ENCODE measurements around the gene PRR33. TPM values are rescaled to one million over a fixed set of nuclear protein-coding genes. Genes with fewer than 3 reads are reported as not detected.

Gene PRR33
- polyA plus RNA-seq, 2 of the 4 experiments (the other 2 are of a cell fraction) = not detected

- DNase-seq (ENCODE audit: low read depth in 1 of 2, low spot score in 1 of 2) = no peak
- Histone ChIP-seq H3K4me1 (no peaks in the 10 kb centered on the region), H3K4me3 (no peak overlapping the region), H3K9me3 (no peaks in the 10 kb centered on the region), H3K4me2 (no peak overlapping the region), H3K27ac (no peak overlapping the region)
- TF ChIP-seq BCL3 (IDR thresholded peaks at IDR 0.05) = no peak
- no peak for TF ChIP-seq ZFP36 (IDR thresholded peaks at IDR 0.05; ENCODE audit: borderline replicate concordance, partially characterized antibody)
- no peak for TF ChIP-seq HOXA7 (CRISPR knock-in tag; IDR thresholded peaks at IDR 0.05)
- POLR2A ChIA-PET = no interaction called here
- 63% methylated on average over 4 of the region's 6 CpGs for WGBS (ENCODE audit: missing lambda C conversion rate)
- CTCF ChIA-PET = interaction anchor here (0.6 to 3.2 kb wide), 6 partner anchors 17 to 263 kb away, joined by 3 to 17 read pairs (median 4); no protein-coding TSS in a partner anchor
- ATAC-seq = no peak
- no peak for FAIRE-seq
Measured at GRCh38 chr11:1888811-1889210, 2.9 kb downstream of the PRR33 start.

- CTCF ChIA-PET = interaction anchor here (0.6 to 3.2 kb wide), 8 partner anchors 12 to 263 kb away, joined by 3 to 17 read pairs (median 4); no protein-coding TSS in a partner anchor
- TF ChIP-seq HOXA7 (CRISPR knock-in tag; IDR thresholded peaks at IDR 0.05) = no peak
- TF ChIP-seq, protein P1, sequence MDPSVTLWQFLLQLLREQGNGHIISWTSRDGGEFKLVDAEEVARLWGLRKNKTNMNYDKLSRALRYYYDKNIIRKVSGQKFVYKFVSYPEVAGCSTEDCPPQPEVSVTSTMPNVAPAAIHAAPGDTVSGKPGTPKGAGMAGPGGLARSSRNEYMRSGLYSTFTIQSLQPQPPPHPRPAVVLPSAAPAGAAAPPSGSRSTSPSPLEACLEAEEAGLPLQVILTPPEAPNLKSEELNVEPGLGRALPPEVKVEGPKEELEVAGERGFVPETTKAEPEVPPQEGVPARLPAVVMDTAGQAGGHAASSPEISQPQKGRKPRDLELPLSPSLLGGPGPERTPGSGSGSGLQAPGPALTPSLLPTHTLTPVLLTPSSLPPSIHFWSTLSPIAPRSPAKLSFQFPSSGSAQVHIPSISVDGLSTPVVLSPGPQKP (IDR thresholded peaks at IDR 0.05; ENCODE audit: low read depth, low read length) = no peak
- no peak for TF ChIP-seq HEYL (CRISPR knock-in tag; IDR thresholded peaks at IDR 0.05)
- no peak for TF ChIP-seq ZFP36 (IDR thresholded peaks at IDR 0.05; ENCODE audit: borderline replicate concordance, partially characterized antibody)
- TF ChIP-seq NPAS2 (CRISPR knock-in tag; IDR thresholded peaks at IDR 0.05; ENCODE audit: borderline replicate concordance) = no peak
- TF ChIP-seq CEBPB (IDR thresholded peaks at IDR 0.05) = no peak
- no peak for TF ChIP-seq MAFK (IDR thresholded peaks at IDR 0.05; ENCODE audit: partially characterized antibody)
- TF ChIP-seq HOXB5 (CRISPR knock-in tag; IDR thresholded peaks at IDR 0.05) = no peak
- TF ChIP-seq CBX2 (IDR thresholded peaks at IDR 0.05; ENCODE audit: borderline replicate concordance, low read depth) = no peak
- no peak for TF ChIP-seq TP53 (CRISPR knock-in tag; IDR thresholded peaks at IDR 0.05)
- H3K9me3 ChIP-seq = no peaks in the 10 kb centered on the region
- FAIRE-seq = no peak
- H3K4me2 ChIP-seq = no peak overlapping the region
- no peak for ATAC-seq
- no peak for DNase-seq (ENCODE audit: low read depth in 1 of 2, low spot score in 1 of 2)
- no peak overlapping the region for H3K27ac ChIP-seq
- H3K4me3 ChIP-seq = no peak overlapping the region
- no peaks in the 10 kb centered on the region for H3K4me1 ChIP-seq
- POLR2A ChIA-PET = no interaction called here
- WGBS (ENCODE audit: missing lambda C conversion rate) = 16% methylated on average over 8 of the region's 9 CpGs
Measured at GRCh38 chr11:1888347-1888753, 3.3 kb downstream of the PRR33 start.

DNA sequence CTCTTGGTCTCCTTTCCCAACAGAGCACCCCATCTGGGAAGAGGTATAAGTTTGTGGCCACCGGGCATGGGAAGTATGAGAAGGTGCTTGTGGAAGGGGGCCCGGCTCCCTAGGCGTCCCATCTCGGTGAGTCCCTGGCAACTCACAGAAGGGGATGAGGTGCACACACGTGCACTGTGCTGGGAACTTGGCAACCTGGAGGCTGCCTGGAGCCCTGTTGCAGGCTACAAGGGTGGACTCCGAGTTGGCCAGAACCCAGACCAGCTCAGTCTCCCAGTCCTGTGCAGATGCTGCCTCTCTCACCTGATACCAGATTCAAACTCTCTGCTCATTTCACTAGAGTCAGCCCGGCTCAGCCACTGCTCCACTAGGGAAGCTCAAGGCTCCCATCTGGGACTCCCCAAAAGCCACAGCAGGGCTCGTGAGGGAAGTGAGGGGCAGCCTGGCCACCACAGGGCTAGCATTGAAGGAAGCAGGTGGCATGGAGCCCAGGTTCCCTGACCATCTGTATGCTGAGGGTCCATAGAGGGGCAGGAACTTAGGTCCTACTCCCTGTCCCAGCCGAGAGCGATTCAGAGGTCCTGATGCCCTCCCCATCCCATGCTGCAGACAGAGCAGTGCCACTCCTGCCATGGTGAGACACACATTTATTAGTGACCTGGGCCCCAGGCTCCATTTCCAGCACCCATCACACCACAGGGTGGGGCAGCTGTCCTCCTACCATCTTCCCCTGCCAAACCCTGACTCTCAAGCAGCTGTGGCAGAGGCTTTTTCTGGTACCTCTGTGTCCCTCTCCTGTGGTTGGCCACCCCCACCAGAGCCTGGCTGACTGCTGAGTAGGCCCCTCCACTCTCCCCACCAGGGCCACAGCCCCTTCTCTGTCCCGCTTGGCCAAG, 4.0 kb downstream of the PRR33 start:
- ATAC-seq (no peak; a peak in 2 of 6 replicates), FAIRE-seq (no peak), DNase-seq (ENCODE audit: low read depth in 1 of 2, low spot score in 1 of 2) (no peak)
- no peak overlapping the region for H3K4me2 ChIP-seq
- no peaks in the 10 kb centered on the region for H3K9me3 ChIP-seq
- no peak overlapping the region for H3K27ac ChIP-seq
- no peak overlapping the region for H3K4me3 ChIP-seq
- CTCF ChIA-PET = interaction anchor here (1.0 to 1.2 kb wide), 3 partner anchors 11 to 194 kb away, joined by 3 to 4 read pairs (median 4); no protein-coding TSS in a partner anchor
- no peaks in the 10 kb centered on the region for H3K4me1 ChIP-seq
- POLR2A ChIA-PET = no interaction called here
- no peak for TF ChIP-seq FOSB (CRISPR knock-in tag; IDR thresholded peaks at IDR 0.05)
- no peak for TF ChIP-seq CHD4 (IDR thresholded peaks at IDR 0.05; ENCODE audit: borderline replicate concordance)
- TF ChIP-seq ESRRA (IDR thresholded peaks at IDR 0.05; ENCODE audit: borderline replicate concordance, low read length) = no peak
- TF ChIP-seq FOXS1 (CRISPR knock-in tag; IDR thresholded peaks at IDR 0.05) = no peak
- TF ChIP-seq RFX5 (IDR thresholded peaks at IDR 0.05) = no peak
- no peak for TF ChIP-seq HOXA7 (CRISPR knock-in tag; IDR thresholded peaks at IDR 0.05)
- TF ChIP-seq, protein P2, sequence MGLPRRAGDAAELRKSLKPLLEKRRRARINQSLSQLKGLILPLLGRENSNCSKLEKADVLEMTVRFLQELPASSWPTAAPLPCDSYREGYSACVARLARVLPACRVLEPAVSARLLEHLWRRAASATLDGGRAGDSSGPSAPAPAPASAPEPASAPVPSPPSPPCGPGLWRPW (IDR thresholded peaks at IDR 0.05) = no peak
- no peak for TF ChIP-seq CBX2 (IDR thresholded peaks at IDR 0.05; ENCODE audit: borderline replicate concordance, low read depth)
- no peak for TF ChIP-seq HOXB5 (CRISPR knock-in tag; IDR thresholded peaks at IDR 0.05)
- TF ChIP-seq JUN (IDR thresholded peaks at IDR 0.05) = no peak
- TF ChIP-seq EHF (CRISPR knock-in tag; IDR thresholded peaks at IDR 0.05) = no peak
- TF ChIP-seq HMGXB4 (CRISPR knock-in tag; IDR thresholded peaks at IDR 0.05; ENCODE audit: borderline replicate concordance) = no peak
- TF ChIP-seq TP53 (CRISPR knock-in tag; IDR thresholded peaks at IDR 0.05) = no peak
- TF ChIP-seq, protein P3, sequence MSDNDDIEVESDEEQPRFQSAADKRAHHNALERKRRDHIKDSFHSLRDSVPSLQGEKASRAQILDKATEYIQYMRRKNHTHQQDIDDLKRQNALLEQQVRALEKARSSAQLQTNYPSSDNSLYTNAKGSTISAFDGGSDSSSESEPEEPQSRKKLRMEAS (IDR thresholded peaks at IDR 0.05) = no peak
- no peak for TF ChIP-seq NFE2L2 (conservative IDR thresholded peaks at IDR 0.05; ENCODE audit: low read length)
- TF ChIP-seq USF2 (IDR thresholded peaks at IDR 0.05) = no peak
- TF ChIP-seq EHMT2 (IDR thresholded peaks at IDR 0.05; ENCODE audit: low read depth) = no peak
- TF ChIP-seq HOXB13 (CRISPR knock-in tag; IDR thresholded peaks at IDR 0.05; ENCODE audit: low read depth) = no peak
- WGBS (ENCODE audit: missing lambda C conversion rate) = 45% methylated on average over 11 of the region's 11 CpGs

Measured in A549 (cell line).